ENCODE results near the gene GPR158.

Gene GPR158

GRCh38 chr10:25198151-25198550 lies 23.4 kb downstream of the GPR158 start:
- no peak for DNase-seq

GRCh38 chr10:25206693-25207414 lies 32.1 kb downstream of the GPR158 start:
- no peak for DNase-seq

GRCh38 chr10:25209618-25210017 lies 34.8 kb downstream of the GPR158 start:
- no peak for DNase-seq

GRCh38 chr10:25210265-25210664 lies 35.5 kb downstream of the GPR158 start:
- DNase-seq: no peak

GRCh38 chr10:25220156-25220555 lies 45.4 kb downstream of the GPR158 start:
- DNase-seq: no peak

GRCh38 chr10:25222085-25222660 lies 47.4 kb downstream of the GPR158 start:
- no peak for DNase-seq

GRCh38 chr10:25226775-25227682 lies 52.2 kb downstream of the GPR158 start:
- no peak for DNase-seq

GRCh38 chr10:25231751-25232150 lies 57.0 kb downstream of the GPR158 start:
- no peak for DNase-seq

- DNase-seq: no peak
Measured at GRCh38 chr10:25232204-25232603, 57.4 kb downstream of the GPR158 start.

- no peak for DNase-seq
Measured at GRCh38 chr10:25245165-25245564, 70.4 kb downstream of the GPR158 start.

- no peak for DNase-seq
Measured at GRCh38 chr10:25257646-25258045, 82.8 kb downstream of the GPR158 start.

GRCh38 chr10:25261110-25261509 lies 86.3 kb downstream of the GPR158 start:
- DNase-seq: no peak

GRCh38 chr10:25261558-25261957 lies 86.8 kb downstream of the GPR158 start:
- no peak for DNase-seq

- DNase-seq: no peak
Measured at GRCh38 chr10:25263931-25264330, 89.1 kb downstream of the GPR158 start.

GRCh38 chr10:25278180-25278579 lies 103.4 kb downstream of the GPR158 start:
- no peak for DNase-seq

GRCh38 chr10:25280076-25280475 lies 105.3 kb downstream of the GPR158 start:
- no peak for DNase-seq

- no peak for DNase-seq
Measured at GRCh38 chr10:25280573-25280972, 105.8 kb downstream of the GPR158 start.

- DNase-seq: no peak
Measured at GRCh38 chr10:25285809-25286208, 111.0 kb downstream of the GPR158 start.

GRCh38 chr10:25288181-25288580 lies 113.4 kb downstream of the GPR158 start:
- DNase-seq: no peak

GRCh38 chr10:25294032-25294926 lies 119.5 kb downstream of the GPR158 start:
- no peak for DNase-seq

GRCh38 chr10:25296324-25296723 lies 121.5 kb downstream of the GPR158 start:
- DNase-seq: no peak

- DNase-seq: no peak
Measured at GRCh38 chr10:25297466-25297865, 122.7 kb downstream of the GPR158 start.

GRCh38 chr10:25300073-25300472 lies 125.3 kb downstream of the GPR158 start:
- DNase-seq: no peak

All from stimulated activated CD4-positive, alpha-beta T cell treated with anti-CD3 and anti-CD28 coated beads, Interleukin-2, amount 100 ng/mL, for 48 hours (primary cell).